Measurements from ENCODE around the gene FPR1. TPM values are rescaled to one million over a fixed set of nuclear protein-coding genes. Genes with fewer than 3 reads are reported as not detected.

The FPR1 gene
- total and polyA plus RNA-seq, 3 experiments from 2014 or later = not detected

- peaks cover 8 to 9% of the 10 kb centered on the region in 2 donors for H3K27me3 Mint-ChIP-seq
- CTCF ChIA-PET = no interaction called here
- H3K4me1 Mint-ChIP-seq = no peaks in the 10 kb centered on the region
- H3K27me3 ChIP-seq (ENCODE audit: insufficient read depth, low read length, poor library complexity, severe bottlenecking) = no peaks in the 10 kb centered on the region
- no peak overlapping the region for H3K4me3 ChIP-seq (ENCODE audit: low read length)
- no peaks in the 10 kb centered on the region for H3K9me3 ChIP-seq (ENCODE audit: low read length)
- no peak overlapping the region for H3K27ac Mint-ChIP-seq
- H3K9me3 Mint-ChIP-seq = peaks cover 3 to 13% (median 6%) of the 10 kb centered on the region in 5 donors
- H3K36me3 ChIP-seq (ENCODE audit: insufficient read depth, low read length) = no peaks in the 10 kb centered on the region
- no peaks in the 10 kb centered on the region for H3K4me1 ChIP-seq (ENCODE audit: insufficient read depth, low read length)
- no peak overlapping the region for H3K4me3 Mint-ChIP-seq
- no peak for DNase-seq
- peaks cover 0 to 8% (median 0%) of the 10 kb centered on the region in 3 donors for H3K36me3 Mint-ChIP-seq
- POLR2A ChIA-PET = interaction anchor here (0.5 kb wide), 1 partner anchor 1408 kb away, joined by 6 read pairs; no protein-coding TSS in a partner anchor
- no peak overlapping the region for H3K27ac ChIP-seq (ENCODE audit: low read depth, low read length)
These were observed 2.4 kb upstream of the FPR1 start for GRCh38 chr19:51754109-51754508.

DNA sequence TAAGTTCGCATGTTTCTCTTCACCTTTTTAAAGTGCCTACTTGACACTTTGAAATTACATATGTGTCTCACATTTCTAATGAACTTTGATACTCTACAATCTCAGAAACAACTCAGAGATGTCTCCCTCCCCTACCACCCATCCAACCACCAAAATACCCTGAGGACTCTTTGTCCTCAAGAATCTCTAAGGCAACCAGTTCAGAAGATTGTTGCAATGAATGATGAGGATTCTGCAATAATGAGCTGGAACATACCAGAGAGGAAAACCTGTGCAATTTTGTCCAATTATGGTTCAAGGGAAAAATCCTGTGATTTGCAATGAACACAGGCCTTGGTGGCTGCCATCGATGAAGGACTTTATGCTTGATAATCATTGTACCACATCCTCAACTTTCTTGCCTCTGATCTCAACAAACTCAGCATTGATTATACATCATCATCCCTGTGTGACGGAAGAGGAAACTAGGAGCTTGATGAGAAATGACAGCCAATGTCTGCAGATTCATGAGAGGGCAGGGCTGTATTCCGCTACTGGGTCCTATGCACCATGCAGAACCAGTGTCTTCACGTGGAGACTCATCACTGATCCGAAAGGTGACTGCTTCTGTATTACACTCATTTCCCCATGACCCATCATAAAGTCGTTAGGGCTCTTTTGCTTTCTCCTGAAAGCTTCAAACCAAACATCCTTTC, 1.1 kb downstream of the FPR1 start:
- no peaks in the 10 kb centered on the region for H3K36me3 ChIP-seq (ENCODE audit: insufficient read depth, low read length)
- no peak overlapping the region for H3K27ac ChIP-seq (ENCODE audit: low read depth, low read length)
- H3K9me3 Mint-ChIP-seq = peaks cover 0 to 13% (median 0%) of the 10 kb centered on the region in 5 donors
- ChIA-PET CTCF (no interaction called here), POLR2A (no interaction called here)
- no peak overlapping the region for H3K4me3 Mint-ChIP-seq
- no peaks in the 10 kb centered on the region for H3K9me3 ChIP-seq (ENCODE audit: low read length)
- H3K36me3 Mint-ChIP-seq = peaks cover 0 to 7% (median 0%) of the 10 kb centered on the region in 3 donors
- H3K4me3 ChIP-seq (ENCODE audit: low read length) = no peak overlapping the region
- H3K4me1 ChIP-seq (ENCODE audit: insufficient read depth, low read length) = no peaks in the 10 kb centered on the region
- no peaks in the 10 kb centered on the region for H3K4me1 Mint-ChIP-seq
- no peak overlapping the region for H3K27ac Mint-ChIP-seq
- no peak for DNase-seq
- peaks cover 4 to 6% of the 10 kb centered on the region in 2 donors for H3K27me3 Mint-ChIP-seq
- no peaks in the 10 kb centered on the region for H3K27me3 ChIP-seq (ENCODE audit: insufficient read depth, low read length, poor library complexity, severe bottlenecking)

GRCh38 chr19:51749979-51750378, 1.7 kb downstream of the FPR1 start:
- Histone ChIP-seq H3K4me3 (ENCODE audit: low read length) (no peak overlapping the region), H3K36me3 (ENCODE audit: insufficient read depth, low read length) (no peaks in the 10 kb centered on the region), H3K4me1 (ENCODE audit: insufficient read depth, low read length) (no peaks in the 10 kb centered on the region), H3K9me3 (ENCODE audit: low read length) (no peaks in the 10 kb centered on the region), H3K27me3 (ENCODE audit: insufficient read depth, low read length, poor library complexity, severe bottlenecking) (no peaks in the 10 kb centered on the region), H3K27ac (ENCODE audit: low read depth, low read length) (no peak overlapping the region)
- Mint-ChIP-seq H3K27me3 (peaks cover 0 to 9% of the 10 kb centered on the region in 2 donors), H3K27ac (no peak overlapping the region), H3K4me3 (no peak overlapping the region), H3K4me1 (no peaks in the 10 kb centered on the region), H3K9me3 (peaks cover 0 to 12% (median 0%) of the 10 kb centered on the region in 5 donors), H3K36me3 (peaks cover 0 to 4% (median 0%) of the 10 kb centered on the region in 3 donors)
- no peak for DNase-seq
- CTCF ChIA-PET = no interaction called here
- POLR2A ChIA-PET = no interaction called here

DNA sequence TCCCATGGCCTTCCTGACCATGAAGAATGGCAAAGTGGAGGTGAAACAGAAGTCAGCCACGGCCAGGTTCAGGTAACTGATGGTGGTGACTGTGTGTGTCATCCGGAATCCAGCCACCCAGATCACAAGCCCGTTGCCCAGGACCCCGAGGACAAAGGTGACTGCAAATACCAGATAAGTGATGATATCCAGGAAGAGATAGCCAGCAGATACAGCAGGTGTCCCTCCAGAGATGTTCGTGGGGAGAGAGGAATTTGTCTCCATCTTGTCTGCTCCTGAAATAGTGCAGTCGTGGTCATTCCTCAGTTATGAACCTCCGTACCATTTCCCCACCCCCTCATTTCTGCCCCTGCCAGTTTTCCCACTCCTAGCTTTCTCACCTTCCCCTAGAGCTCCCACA, 4.9 kb downstream of the FPR1 start:
- Histone ChIP-seq H3K36me3 (ENCODE audit: insufficient read depth, low read length) (no peaks in the 10 kb centered on the region), H3K4me1 (ENCODE audit: insufficient read depth, low read length) (no peaks in the 10 kb centered on the region), H3K9me3 (ENCODE audit: low read length) (no peaks in the 10 kb centered on the region), H3K4me3 (ENCODE audit: low read length) (no peak overlapping the region), H3K27me3 (ENCODE audit: insufficient read depth, low read length, poor library complexity, severe bottlenecking) (no peaks in the 10 kb centered on the region), H3K27ac (ENCODE audit: low read depth, low read length) (no peak overlapping the region)
- Mint-ChIP-seq H3K9me3 (peaks cover 0 to 10% (median 0%) of the 10 kb centered on the region in 5 donors), H3K27me3 (peaks cover 5 to 16% of the 10 kb centered on the region in 2 donors), H3K36me3 (peaks cover 0 to 4% (median 0%) of the 10 kb centered on the region in 3 donors), H3K4me1 (no peaks in the 10 kb centered on the region), H3K4me3 (no peak overlapping the region), H3K27ac (no peak overlapping the region)
- ChIA-PET POLR2A (no interaction called here), CTCF (no interaction called here)
- no peak for DNase-seq

DNA sequence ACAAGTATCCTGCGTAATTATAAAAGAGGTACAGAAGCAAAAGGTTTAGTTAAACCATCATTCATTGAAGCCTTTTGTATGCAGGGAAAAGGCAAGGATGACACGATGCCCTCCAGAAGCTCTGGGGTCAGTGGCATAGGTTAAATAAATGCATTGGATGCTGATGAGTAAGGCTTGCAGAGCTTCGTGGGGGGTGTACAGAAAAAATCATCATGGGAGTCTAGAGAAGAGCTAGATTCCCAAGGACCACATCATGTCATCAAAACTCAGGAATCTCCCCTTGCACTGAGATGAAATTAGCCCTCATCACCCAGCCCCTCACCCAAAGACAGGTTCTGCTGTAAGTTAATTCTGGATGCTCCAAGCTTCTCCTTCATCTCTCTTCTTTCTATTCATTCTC, 8.3 kb downstream of the FPR1 start:
- POLR2A ChIA-PET = no interaction called here
- no peak overlapping the region for H3K4me3 ChIP-seq (ENCODE audit: low read length)
- Mint-ChIP-seq H3K4me1 (no peaks in the 10 kb centered on the region), H3K27ac (no peak overlapping the region), H3K9me3 (peaks cover 0 to 12% (median 0%) of the 10 kb centered on the region in 5 donors), H3K4me3 (no peak overlapping the region), H3K36me3 (no peaks in the 10 kb centered on the region), H3K27me3 (peaks cover 3 to 16% of the 10 kb centered on the region in 2 donors)
- H3K36me3 ChIP-seq (ENCODE audit: insufficient read depth, low read length) = no peaks in the 10 kb centered on the region
- H3K9me3 ChIP-seq (ENCODE audit: low read length) = no peaks in the 10 kb centered on the region
- no peaks in the 10 kb centered on the region for H3K4me1 ChIP-seq (ENCODE audit: insufficient read depth, low read length)
- no peak overlapping the region for H3K27ac ChIP-seq (ENCODE audit: low read depth, low read length)
- CTCF ChIA-PET = no interaction called here
- no peaks in the 10 kb centered on the region for H3K27me3 ChIP-seq (ENCODE audit: insufficient read depth, low read length, poor library complexity, severe bottlenecking)
- no peak for DNase-seq

DNA sequence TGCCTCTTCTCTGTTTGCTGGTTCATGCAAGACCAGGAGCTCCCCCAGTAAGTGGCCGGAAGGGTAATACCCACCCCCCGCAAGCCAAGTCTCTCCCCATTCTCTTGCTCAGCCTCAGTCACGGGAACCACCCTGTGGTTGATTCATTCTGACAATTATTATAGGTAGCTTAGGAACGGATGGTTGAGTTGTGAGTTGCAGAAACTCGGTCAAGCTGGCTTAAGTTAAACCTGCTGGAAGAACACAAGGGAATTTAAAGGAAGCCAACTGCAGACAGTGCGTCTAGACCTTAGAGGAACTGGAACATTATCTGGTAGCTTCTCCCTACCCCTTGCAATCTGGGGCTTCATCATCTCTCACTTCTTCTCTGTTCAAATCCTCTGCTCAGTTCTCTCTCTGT, 8.9 kb downstream of the FPR1 start:
- POLR2A ChIA-PET = no interaction called here
- H3K27ac Mint-ChIP-seq = no peak overlapping the region
- Histone ChIP-seq H3K4me1 (ENCODE audit: insufficient read depth, low read length) (no peaks in the 10 kb centered on the region), H3K27ac (ENCODE audit: low read depth, low read length) (no peak overlapping the region), H3K9me3 (ENCODE audit: low read length) (no peaks in the 10 kb centered on the region), H3K36me3 (ENCODE audit: insufficient read depth, low read length) (no peaks in the 10 kb centered on the region), H3K4me3 (ENCODE audit: low read length) (no peak overlapping the region), H3K27me3 (ENCODE audit: insufficient read depth, low read length, poor library complexity, severe bottlenecking) (no peaks in the 10 kb centered on the region)
- no peak for DNase-seq
- H3K36me3 Mint-ChIP-seq = no peaks in the 10 kb centered on the region
- no peak overlapping the region for H3K4me3 Mint-ChIP-seq
- CTCF ChIA-PET = no interaction called here
- peaks cover 0 to 12% (median 0%) of the 10 kb centered on the region in 5 donors for H3K9me3 Mint-ChIP-seq
- peaks cover 3 to 20% of the 10 kb centered on the region in 2 donors for H3K27me3 Mint-ChIP-seq
- no peaks in the 10 kb centered on the region for H3K4me1 Mint-ChIP-seq

- peaks cover 0 to 5% (median 0%) of the 10 kb centered on the region in 5 donors for H3K9me3 Mint-ChIP-seq
- DNase-seq = no peak
- no peak overlapping the region for H3K27ac Mint-ChIP-seq
- H3K4me3 ChIP-seq (ENCODE audit: low read length) = no peak overlapping the region
- no peaks in the 10 kb centered on the region for H3K36me3 Mint-ChIP-seq
- CTCF ChIA-PET = no interaction called here
- no peak overlapping the region for H3K27ac ChIP-seq (ENCODE audit: low read depth, low read length)
- no peaks in the 10 kb centered on the region for H3K9me3 ChIP-seq (ENCODE audit: low read length)
- no peak overlapping the region for H3K4me3 Mint-ChIP-seq
- no peaks in the 10 kb centered on the region for H3K27me3 ChIP-seq (ENCODE audit: insufficient read depth, low read length, poor library complexity, severe bottlenecking)
- H3K36me3 ChIP-seq (ENCODE audit: insufficient read depth, low read length) = no peaks in the 10 kb centered on the region
- POLR2A ChIA-PET = no interaction called here
- H3K4me1 ChIP-seq (ENCODE audit: insufficient read depth, low read length) = no peaks in the 10 kb centered on the region
- peaks cover 4 to 31% of the 10 kb centered on the region in 2 donors for H3K27me3 Mint-ChIP-seq
- no peaks in the 10 kb centered on the region for H3K4me1 Mint-ChIP-seq
These were observed 11.3 kb downstream of the FPR1 start for GRCh38 chr19:51740356-51740755.

DNA sequence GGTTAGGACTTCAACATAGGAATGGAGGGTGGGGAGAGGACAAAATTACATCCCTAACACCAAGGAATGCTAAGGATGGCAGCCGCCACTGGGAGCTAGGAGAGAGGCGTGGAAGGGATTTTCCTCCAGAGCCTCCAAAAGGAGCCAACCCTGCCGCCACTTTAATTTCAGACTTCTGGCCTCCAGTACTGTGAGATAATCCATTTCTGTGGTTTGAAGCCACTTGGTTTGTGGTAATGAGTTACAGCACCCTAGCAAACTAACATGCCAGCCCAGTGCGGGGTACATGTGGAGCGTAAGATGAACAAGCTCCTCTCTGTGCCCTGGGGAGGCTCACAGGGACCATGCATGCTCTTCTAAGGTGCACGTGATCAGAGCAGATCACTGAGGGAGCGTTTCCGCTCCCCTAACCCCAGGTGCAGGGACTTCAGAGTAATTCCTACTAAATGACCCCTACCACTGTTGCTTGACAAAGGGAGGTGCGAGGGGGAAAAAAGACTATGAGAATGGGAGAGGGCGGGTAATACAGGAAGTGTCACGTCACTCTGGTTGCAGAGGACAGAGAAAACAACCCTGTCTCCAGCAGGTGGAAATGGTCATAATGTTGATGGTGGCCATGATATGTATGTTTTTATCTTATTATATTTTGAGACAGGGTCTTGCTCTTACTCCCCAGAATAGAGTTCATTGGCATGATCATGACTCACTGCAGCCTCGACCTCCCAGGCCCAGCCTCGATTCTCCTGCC, 12.0 kb downstream of the FPR1 start:
- peaks cover 0 to 4% (median 0%) of the 10 kb centered on the region in 5 donors for H3K9me3 Mint-ChIP-seq
- ChIA-PET CTCF (no interaction called here), POLR2A (no interaction called here)
- no peak for DNase-seq
- Histone ChIP-seq H3K27me3 (ENCODE audit: insufficient read depth, low read length, poor library complexity, severe bottlenecking) (no peaks in the 10 kb centered on the region), H3K4me3 (ENCODE audit: low read length) (no peak overlapping the region), H3K36me3 (ENCODE audit: insufficient read depth, low read length) (no peaks in the 10 kb centered on the region), H3K27ac (ENCODE audit: low read depth, low read length) (no peak overlapping the region), H3K4me1 (ENCODE audit: insufficient read depth, low read length) (no peaks in the 10 kb centered on the region), H3K9me3 (ENCODE audit: low read length) (no peaks in the 10 kb centered on the region)
- H3K27ac Mint-ChIP-seq = no peak overlapping the region
- no peak overlapping the region for H3K4me3 Mint-ChIP-seq
- no peaks in the 10 kb centered on the region for H3K4me1 Mint-ChIP-seq
- H3K27me3 Mint-ChIP-seq = peaks cover 9 to 34% of the 10 kb centered on the region in 2 donors
- H3K36me3 Mint-ChIP-seq = no peaks in the 10 kb centered on the region

Data from CD8-positive, alpha-beta memory T cell (primary cell).